ENCODE measurements around the gene HECTD4.

DNA sequence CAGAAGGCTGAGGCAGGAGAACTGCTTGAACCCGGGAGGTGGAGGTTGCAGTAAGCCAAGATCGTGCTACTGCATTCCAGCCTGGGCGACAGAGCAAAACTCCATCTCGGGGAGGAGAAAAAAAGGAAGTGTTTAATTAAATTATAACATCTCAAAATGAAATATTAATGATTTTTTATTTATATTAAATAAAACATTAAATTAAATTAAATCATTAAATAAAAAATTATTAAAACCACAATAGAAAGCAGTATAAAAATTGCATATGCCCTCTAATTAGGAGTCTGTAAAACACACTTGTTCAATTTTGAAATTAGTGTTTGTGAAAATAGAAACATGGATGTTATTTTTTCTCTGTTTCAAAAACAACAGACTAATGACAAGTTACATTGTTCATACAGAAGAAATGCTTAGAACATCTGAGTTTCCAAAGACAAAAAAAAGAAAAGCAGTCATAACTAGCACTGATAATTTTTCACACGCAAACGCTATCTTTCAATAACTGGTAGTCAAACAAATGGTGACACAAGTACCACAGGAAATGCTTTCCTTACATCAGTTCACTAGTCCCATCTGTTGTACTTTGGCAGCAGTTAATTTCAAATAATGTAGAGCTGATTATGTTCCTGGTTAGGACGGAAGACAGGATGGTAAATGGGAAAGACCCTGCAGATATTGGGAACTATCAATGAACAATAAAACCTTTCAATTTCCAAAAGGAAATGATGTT is 54.9 kb downstream of the HECTD4 start:
- TF ChIP-seq, protein P1, sequence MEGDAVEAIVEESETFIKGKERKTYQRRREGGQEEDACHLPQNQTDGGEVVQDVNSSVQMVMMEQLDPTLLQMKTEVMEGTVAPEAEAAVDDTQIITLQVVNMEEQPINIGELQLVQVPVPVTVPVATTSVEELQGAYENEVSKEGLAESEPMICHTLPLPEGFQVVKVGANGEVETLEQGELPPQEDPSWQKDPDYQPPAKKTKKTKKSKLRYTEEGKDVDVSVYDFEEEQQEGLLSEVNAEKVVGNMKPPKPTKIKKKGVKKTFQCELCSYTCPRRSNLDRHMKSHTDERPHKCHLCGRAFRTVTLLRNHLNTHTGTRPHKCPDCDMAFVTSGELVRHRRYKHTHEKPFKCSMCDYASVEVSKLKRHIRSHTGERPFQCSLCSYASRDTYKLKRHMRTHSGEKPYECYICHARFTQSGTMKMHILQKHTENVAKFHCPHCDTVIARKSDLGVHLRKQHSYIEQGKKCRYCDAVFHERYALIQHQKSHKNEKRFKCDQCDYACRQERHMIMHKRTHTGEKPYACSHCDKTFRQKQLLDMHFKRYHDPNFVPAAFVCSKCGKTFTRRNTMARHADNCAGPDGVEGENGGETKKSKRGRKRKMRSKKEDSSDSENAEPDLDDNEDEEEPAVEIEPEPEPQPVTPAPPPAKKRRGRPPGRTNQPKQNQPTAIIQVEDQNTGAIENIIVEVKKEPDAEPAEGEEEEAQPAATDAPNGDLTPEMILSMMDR (conservative IDR thresholded peaks at IDR 0.05; ENCODE audit: low read length), result no peak
- TF ChIP-seq EZH2phosphoT487 (IDR thresholded peaks at IDR 0.05; ENCODE audit: borderline replicate concordance, low read depth, low read length), result no peak
